RWPE2 (cell line): ENCODE data around the gene COMT.

Experiments used
- ATAC-seq: fragments of 200-7000 bp; cut with Tn5 transposase; 3 replicates; pipeline ENCODE4 v1.9.1; 2021; ENCODE audit warnings: low read depth
- DNase-seq: peaks from one replicate; pipeline ENCODE4 v3.0.0-alpha.2; 2020; ENCODE audit warnings: low spot score
- H3K27ac ChIP-seq: fragments of 450-650 bp; 2 replicates; pipeline ENCODE4 v1.5.1; 2017; ENCODE audit warnings: mild to moderate bottlenecking; ENCODE audit not compliant: poor library complexity, severe bottlenecking
- H3K27me3 ChIP-seq: fragments of 250-450 bp; sonication (Bioruptor Pico); 2 replicates; pipeline ENCODE4 v1.5.1; 2021; ENCODE audit warnings: mild to moderate bottlenecking, moderate library complexity; ENCODE audit not compliant: insufficient read depth, poor library complexity, severe bottlenecking
- H3K36me3 ChIP-seq: fragments of 250-450 bp; sonication (Bioruptor Pico); 2 replicates; pipeline ENCODE4 v1.5.1; 2020; ENCODE audit warnings: low read depth, mild to moderate bottlenecking, moderate library complexity
- H3K4me1 ChIP-seq: fragments of 250-450 bp; sonication (Bioruptor Pico); 2 replicates; pipeline ENCODE4 v1.5.1; 2021; ENCODE audit warnings: mild to moderate bottlenecking, moderate library complexity; ENCODE audit not compliant: insufficient read depth, poor library complexity, severe bottlenecking
- H3K4me3 ChIP-seq: fragments of 250-450 bp; sonication (Bioruptor Pico); 2 replicates; pipeline ENCODE4 v1.5.1; 2021; ENCODE audit warnings: mild to moderate bottlenecking, moderate library complexity; ENCODE audit not compliant: severe bottlenecking
- H3K9me3 ChIP-seq: fragments of 250-450 bp; sonication (Bioruptor Pico); 2 replicates; pipeline ENCODE4 v1.5.1; 2021; ENCODE audit warnings: mild to moderate bottlenecking, moderate library complexity; ENCODE audit not compliant: severe bottlenecking
- CTCF ChIP-seq: fragments of 450-650 bp; IDR thresholded peaks from one replicate; pipeline ENCODE4 v1.5.1; 2017; ENCODE audit warnings: mild to moderate bottlenecking, moderate library complexity; ENCODE audit not compliant: poor library complexity, severe bottlenecking

The COMT gene

GRCh38 chr22:19980766-19981165 lies 39.2 kb downstream of the COMT start:
- TF ChIP-seq CTCF, result no peak

GRCh38 chr22:19981171-19981960 lies 39.8 kb downstream of the COMT start:
- H3K27ac ChIP-seq, result no peak overlapping the region
- ATAC-seq, result no peak
- H3K36me3 ChIP-seq, result peaks cover 7% of the 10 kb centered on the region; the same call in 1 of the 2 replicates
- H3K9me3 ChIP-seq, result peaks cover 2% of the 10 kb centered on the region
- TF ChIP-seq CTCF, result no peak
- H3K27me3 ChIP-seq, result no peaks in the 10 kb centered on the region
- H3K4me1 ChIP-seq, result peaks cover 23% of the 10 kb centered on the region
- H3K4me3 ChIP-seq, result no peak overlapping the region
- DNase-seq, result no peak

More at GRCh38 chr22:19980766-19981165, 39.2 kb downstream of the COMT start:
- H3K36me3 ChIP-seq, result peaks cover 7% of the 10 kb centered on the region; the same call in 1 of the 2 replicates
- ATAC-seq (no peak), DNase-seq (no peak)
- peaks cover 2% of the 10 kb centered on the region for H3K9me3 ChIP-seq
- peaks cover 25% of the 10 kb centered on the region for H3K4me1 ChIP-seq
- H3K4me3 ChIP-seq, result no peak overlapping the region
- H3K27me3 ChIP-seq, result no peaks in the 10 kb centered on the region
- no peak overlapping the region for H3K27ac ChIP-seq

- no peaks in the 10 kb centered on the region for H3K27me3 ChIP-seq
- peaks cover 7% of the 10 kb centered on the region; the same call in 1 of the 2 replicates for H3K36me3 ChIP-seq
- no peak overlapping the region for H3K4me3 ChIP-seq
- peaks cover 23% of the 10 kb centered on the region for H3K4me1 ChIP-seq
- DNase-seq (no peak), ATAC-seq (no peak)
- H3K9me3 ChIP-seq, result peaks cover 2% of the 10 kb centered on the region
- peak overlapping the region; percentile 39 for H3K27ac ChIP-seq
- no peak for TF ChIP-seq CTCF
Observed at GRCh38 chr22:19981961-19982920, 40.7 kb downstream of the COMT start.

GRCh38 chr22:19982991-19983578 lies 41.5 kb downstream of the COMT start:
- Histone ChIP-seq H3K4me3 (no peak overlapping the region), H3K4me1 (peaks cover 23% of the 10 kb centered on the region), H3K27ac (peak overlapping the region; percentile 39), H3K9me3 (peaks cover 2% of the 10 kb centered on the region), H3K36me3 (peaks cover 7% of the 10 kb centered on the region; the same call in 1 of the 2 replicates), H3K27me3 (no peaks in the 10 kb centered on the region)
- no peak for DNase-seq
- TF ChIP-seq CTCF, result no peak
- ATAC-seq, result no peak
